Kidney (tissue), 14 donors: Measurements from ENCODE around the gene KRCC1. TPM values are rescaled to one million over a fixed set of nuclear protein-coding genes. Genes with fewer than 3 reads are reported as not detected.

Experiments used
- DNase-seq, 5 donors: peaks; one replicate each; pipeline ENCODE4 v3.0.0-alpha.2; 2013 to 2020
- FAIRE-seq: peaks from 2 replicates; lab custom pipeline; 2012; peaks lifted over from hg19 to GRCh38; lab: Jason Lieb, UNC
- H3K27ac ChIP-seq, 2 donors: one replicate each; pipeline ENCODE4 v1.7.0; 2013; ENCODE audit warnings: low read depth in 2 of 2, low read length in 2 of 2, inconsistent platforms in 1 of 2
- H3K27me3 ChIP-seq: one replicate; pipeline ENCODE4 v1.7.1; 2013; ENCODE audit warnings: low read length, inconsistent platforms; ENCODE audit not compliant: control insufficient read depth, insufficient read depth
- H3K36me3 ChIP-seq, 3 donors: one replicate each; pipeline versions ENCODE4 v1.7.0 to v1.7.1; 2013; ENCODE audit warnings: low read length in 3 of 3, control low read depth in 1 of 3, inconsistent platforms in 1 of 3; ENCODE audit not compliant: insufficient read depth in 3 of 3, control insufficient read depth in 2 of 3
- H3K4me1 ChIP-seq, 3 donors: one replicate each; pipeline versions ENCODE4 v1.7.0 to v1.7.1; 2013; ENCODE audit warnings: low read length in 3 of 3, inconsistent platforms in 1 of 3, low read depth in 1 of 3; ENCODE audit not compliant: control insufficient read depth in 2 of 3, insufficient read depth in 2 of 3
- H3K4me3 ChIP-seq, 3 donors: one replicate each; pipeline versions ENCODE4 v1.7.0 to v1.8.1; 2013; ENCODE audit warnings: low read length in 3 of 3, control low read depth in 1 of 3, inconsistent platforms in 1 of 3
- H3K9ac ChIP-seq, 3 donors: one replicate each; pipeline versions ENCODE4 v1.7.0 to v1.7.1; 2013; ENCODE audit warnings: low read length in 3 of 3, control low read depth in 1 of 3, inconsistent platforms in 1 of 3
- H3K9me3 ChIP-seq, 3 donors: one replicate each; pipeline versions ENCODE4 v1.7.0 to v1.7.1; 2013; ENCODE audit warnings: low read length in 3 of 3, control low read depth in 1 of 3, inconsistent platforms in 1 of 3; ENCODE audit not compliant: control insufficient read depth in 2 of 3, insufficient read depth in 1 of 3
- intact Hi-C: fragments of 100-400 bp; cut with DNase I; formaldehyde crosslinking; loops from one replicate; pipeline ENCODE4 v1.11.1; 2022
- polyA plus RNA-seq: library from polyadenylated mRNA; stranded (reverse); fragments of 350-450 nt; fragmentation: Illumina TruSeq; extraction: RNeasy Lipid Tissue Mini Kit (QIAGEN cat#74804); gene quantifications from one replicate; pipeline ENCODE4 v1.2.3, GENCODE V29; 2014; ENCODE audit warnings: low read depth, low replicate concordance; ENCODE audit not compliant: insufficient read depth
- total RNA-seq: library from RNA; stranded (reverse); fragmentation: NEBNext Ultra II Directional; extraction: Animal tissue kit (Norgen Biotek cat#: 25700); gene quantifications from one replicate; pipeline ENCODE4 v1.2.1, GENCODE V29; 2021
- TF ChIP-seq, protein P1 (sequence below): IDR thresholded peaks from 3 replicates; pipeline ENCODE4 v1.5.1; 2012; ENCODE audit warnings: mild to moderate bottlenecking, moderate library complexity, borderline replicate concordance; ENCODE audit not compliant: insufficient read depth; ENCODE audit errors: extremely low read depth
- donor health status: control.
- donor health status: control.
- donor health status: control.
- donor health status: control.
- donor health status: control.
- donor health status: DM: yes; HTN: yes; CAD: no.
- donor health status: Normal renal cell carcinoma (clear cell type).

KRCC1 gene
- total and polyA plus RNA-seq, 2 donors from 2014 or later = 23.6 to 26.3 TPM

DNA sequence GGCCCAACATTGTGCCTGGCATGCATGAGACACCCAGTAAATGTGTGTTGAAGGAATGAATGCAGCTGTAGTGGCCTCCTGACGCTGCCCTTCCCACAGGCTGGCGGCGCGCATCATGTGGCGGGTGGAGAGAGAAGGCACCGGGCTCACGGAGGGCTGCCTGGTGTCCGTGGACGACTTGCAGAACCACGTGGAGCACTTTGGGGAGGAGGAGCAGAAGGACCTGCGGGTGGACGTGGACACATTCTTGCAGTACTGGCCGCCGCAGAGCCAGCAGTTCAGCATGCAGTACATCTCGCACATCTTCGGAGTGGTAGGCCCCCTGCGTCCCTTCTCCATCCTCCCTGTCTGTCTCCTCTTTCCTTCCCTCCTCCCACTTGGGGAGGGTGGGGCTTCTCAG is 32.2 kb upstream of the KRCC1 start:
- Histone ChIP-seq H3K9me3 (no peaks in the 10 kb centered on the region), H3K4me1 (no peaks in the 10 kb centered on the region), H3K27me3 (no peaks in the 10 kb centered on the region), H3K27ac (no peak overlapping the region), H3K4me3 (no peak overlapping the region), H3K36me3 (no peaks in the 10 kb centered on the region), H3K9ac (no peak overlapping the region)
- FAIRE-seq = no peak
- DNase-seq = no peak
- TF ChIP-seq, protein P1, sequence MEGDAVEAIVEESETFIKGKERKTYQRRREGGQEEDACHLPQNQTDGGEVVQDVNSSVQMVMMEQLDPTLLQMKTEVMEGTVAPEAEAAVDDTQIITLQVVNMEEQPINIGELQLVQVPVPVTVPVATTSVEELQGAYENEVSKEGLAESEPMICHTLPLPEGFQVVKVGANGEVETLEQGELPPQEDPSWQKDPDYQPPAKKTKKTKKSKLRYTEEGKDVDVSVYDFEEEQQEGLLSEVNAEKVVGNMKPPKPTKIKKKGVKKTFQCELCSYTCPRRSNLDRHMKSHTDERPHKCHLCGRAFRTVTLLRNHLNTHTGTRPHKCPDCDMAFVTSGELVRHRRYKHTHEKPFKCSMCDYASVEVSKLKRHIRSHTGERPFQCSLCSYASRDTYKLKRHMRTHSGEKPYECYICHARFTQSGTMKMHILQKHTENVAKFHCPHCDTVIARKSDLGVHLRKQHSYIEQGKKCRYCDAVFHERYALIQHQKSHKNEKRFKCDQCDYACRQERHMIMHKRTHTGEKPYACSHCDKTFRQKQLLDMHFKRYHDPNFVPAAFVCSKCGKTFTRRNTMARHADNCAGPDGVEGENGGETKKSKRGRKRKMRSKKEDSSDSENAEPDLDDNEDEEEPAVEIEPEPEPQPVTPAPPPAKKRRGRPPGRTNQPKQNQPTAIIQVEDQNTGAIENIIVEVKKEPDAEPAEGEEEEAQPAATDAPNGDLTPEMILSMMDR = no peak
- intact Hi-C loops = no loop called here

DNA sequence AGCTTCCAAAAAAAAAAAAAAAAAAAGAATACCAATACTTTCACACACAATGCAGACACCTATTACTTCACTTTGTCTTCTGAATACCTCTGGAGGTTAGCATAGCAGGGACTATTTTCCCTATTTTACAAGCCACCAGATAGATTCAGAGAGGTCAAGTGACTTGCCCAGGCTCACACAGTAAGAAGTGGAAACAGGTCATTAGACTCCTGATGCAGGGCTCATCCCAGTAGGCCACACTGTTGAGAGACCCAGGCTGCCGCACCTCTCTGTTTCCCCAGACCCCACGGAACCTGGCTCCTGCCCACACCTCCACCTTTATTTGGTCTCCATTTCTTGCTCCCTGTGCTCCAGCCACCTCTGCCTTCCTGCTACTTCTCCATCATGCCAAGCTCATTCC is 31.5 kb upstream of the KRCC1 start:
- H3K27ac ChIP-seq = no peak overlapping the region
- H3K27me3 ChIP-seq = no peaks in the 10 kb centered on the region
- no peaks in the 10 kb centered on the region for H3K9me3 ChIP-seq
- FAIRE-seq (no peak), DNase-seq (no peak)
- H3K4me1 ChIP-seq = no peaks in the 10 kb centered on the region
- no peak overlapping the region for H3K9ac ChIP-seq
- H3K36me3 ChIP-seq = no peaks in the 10 kb centered on the region
- TF ChIP-seq, protein P1 = no peak
- no peak overlapping the region for H3K4me3 ChIP-seq
- intact Hi-C loops = no loop called here

DNA sequence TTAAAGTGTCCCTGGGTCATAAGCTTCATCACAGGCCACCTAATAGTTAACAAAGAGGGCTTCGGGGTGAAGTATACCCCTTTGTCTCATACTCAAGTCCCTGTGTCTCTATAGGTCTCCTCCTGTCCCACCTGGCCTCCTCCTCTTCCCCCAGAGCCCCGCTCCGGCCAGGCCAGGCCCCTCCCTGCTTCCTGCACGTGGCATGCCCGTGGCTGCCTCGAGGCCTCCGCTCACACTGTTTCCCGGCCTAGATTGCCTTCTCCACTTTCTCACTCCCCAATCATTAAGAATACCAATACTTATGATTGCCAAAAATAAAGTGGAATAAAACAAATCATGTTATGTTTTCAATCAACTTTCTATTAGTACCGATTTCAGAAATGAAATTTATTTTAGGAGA is 30.8 kb upstream of the KRCC1 start:
- H3K4me3 ChIP-seq = no peak overlapping the region
- DNase-seq (no peak), FAIRE-seq (no peak)
- intact Hi-C loops = no loop called here
- H3K9me3 ChIP-seq = no peaks in the 10 kb centered on the region
- H3K27me3 ChIP-seq = no peaks in the 10 kb centered on the region
- H3K27ac ChIP-seq = no peak overlapping the region
- H3K4me1 ChIP-seq = no peaks in the 10 kb centered on the region
- no peak overlapping the region for H3K9ac ChIP-seq
- TF ChIP-seq, protein P1 = no peak
- no peaks in the 10 kb centered on the region for H3K36me3 ChIP-seq

GRCh38 chr2:88085602-88086001 is 30.0 kb upstream of the KRCC1 start:
- H3K27me3 ChIP-seq = no peaks in the 10 kb centered on the region
- no peak for DNase-seq
- no peak overlapping the region for H3K27ac ChIP-seq
- TF ChIP-seq, protein P1 = no peak
- no peaks in the 10 kb centered on the region for H3K36me3 ChIP-seq
- intact Hi-C loops = no loop called here
- H3K9me3 ChIP-seq = no peaks in the 10 kb centered on the region
- FAIRE-seq = no peak
- no peak overlapping the region for H3K9ac ChIP-seq
- no peaks in the 10 kb centered on the region for H3K4me1 ChIP-seq
- no peak overlapping the region for H3K4me3 ChIP-seq
